Activated T-cell treated with anti-CD3 and anti-CD28 coated beads for 48 hours (primary cell): Measurements from ENCODE around the gene SLC2A5.
"Not testable (repeated sequence)": the region's sequence is repeated elsewhere in the genome, so short reads cannot be mapped to it uniquely, and the experiment has no call there.

Experiments
- DNase-seq: peaks from one replicate; pipeline ENCODE4 v3.0.0-alpha.2; 2020; ENCODE audit warnings: low read depth

SLC2A5 gene

GRCh38 chr1:9069326-9070100 is at the start of gene SLC2A5:
Gene SLC2A5 (minus strand): TSS chr1:9069635. CDS start chr1:9069536, 99 bp downstream.
- no peak for DNase-seq

- no peak for DNase-seq
Observed at GRCh38 chr1:9118186-9118585, 48.8 kb upstream of the SLC2A5 start.

- DNase-seq, result no peak
Observed at GRCh38 chr1:9115351-9116205, 46.1 kb upstream of the SLC2A5 start.

GRCh38 chr1:9112961-9113880 is 43.8 kb upstream of the SLC2A5 start:
- DNase-seq, result no peak

GRCh38 chr1:9111957-9112356 is 42.5 kb upstream of the SLC2A5 start:
- DNase-seq, result no peak

- DNase-seq, result no peak
Observed at GRCh38 chr1:9111357-9111691, 41.9 kb upstream of the SLC2A5 start.

- peak; percentile 83 for DNase-seq
Observed at GRCh38 chr1:9110669-9111356, 41.4 kb upstream of the SLC2A5 start.

- no peak for DNase-seq
Observed at GRCh38 chr1:9108056-9108665, 38.7 kb upstream of the SLC2A5 start.

- no peak for DNase-seq
Observed at GRCh38 chr1:9107136-9107535, 37.7 kb upstream of the SLC2A5 start.

- no peak for DNase-seq
Observed at GRCh38 chr1:9106286-9106685, 36.9 kb upstream of the SLC2A5 start.

GRCh38 chr1:9105336-9105867 is 36.0 kb upstream of the SLC2A5 start:
- no peak for DNase-seq

GRCh38 chr1:9101510-9102146 is 32.2 kb upstream of the SLC2A5 start:
- DNase-seq, result peak; percentile 15

- no peak for DNase-seq
Observed at GRCh38 chr1:9100471-9101043, 31.1 kb upstream of the SLC2A5 start.

- DNase-seq, result no peak
Observed at GRCh38 chr1:9099555-9099954, 30.1 kb upstream of the SLC2A5 start.

- no peak for DNase-seq
Observed at GRCh38 chr1:9097947-9098705, 28.7 kb upstream of the SLC2A5 start.

GRCh38 chr1:9095818-9096217 is 26.4 kb upstream of the SLC2A5 start:
- DNase-seq, result no peak

- not testable (repeated sequence) for DNase-seq
Observed at GRCh38 chr1:9093996-9094595, 24.7 kb upstream of the SLC2A5 start.

GRCh38 chr1:9093581-9093980 is 24.1 kb upstream of the SLC2A5 start:
- no peak for DNase-seq

- no peak for DNase-seq
Observed at GRCh38 chr1:9093091-9093490, 23.7 kb upstream of the SLC2A5 start.
